Lower leg skin (tissue), 3 donors: ENCODE measurements around the gene NKD2.

Experiments used
- POLR2A ChIP-seq, 2 donors: fragments of 450-650 bp; IDR thresholded peaks; one replicate each; pipeline ENCODE4 v1.6.1; 2016 to 2017; ENCODE audit warnings: antibody characterized with exemption in 2 of 2, mild to moderate bottlenecking in 1 of 2, moderate library complexity in 1 of 2
- TF ChIP-seq, protein P1 (sequence below), 3 donors: fragments of 450-650 bp; IDR thresholded peaks; one replicate each; pipeline ENCODE4 v1.5.1; 2016; ENCODE audit warnings: antibody characterized with exemption in 3 of 3, mild to moderate bottlenecking in 3 of 3, moderate library complexity in 2 of 3

GRCh38 chr5:976849-977751, 31.5 kb upstream of the NKD2 start:
- TF ChIP-seq POLR2A (IDR thresholded peaks at IDR 0.05), result no peak
- TF ChIP-seq, protein P1, sequence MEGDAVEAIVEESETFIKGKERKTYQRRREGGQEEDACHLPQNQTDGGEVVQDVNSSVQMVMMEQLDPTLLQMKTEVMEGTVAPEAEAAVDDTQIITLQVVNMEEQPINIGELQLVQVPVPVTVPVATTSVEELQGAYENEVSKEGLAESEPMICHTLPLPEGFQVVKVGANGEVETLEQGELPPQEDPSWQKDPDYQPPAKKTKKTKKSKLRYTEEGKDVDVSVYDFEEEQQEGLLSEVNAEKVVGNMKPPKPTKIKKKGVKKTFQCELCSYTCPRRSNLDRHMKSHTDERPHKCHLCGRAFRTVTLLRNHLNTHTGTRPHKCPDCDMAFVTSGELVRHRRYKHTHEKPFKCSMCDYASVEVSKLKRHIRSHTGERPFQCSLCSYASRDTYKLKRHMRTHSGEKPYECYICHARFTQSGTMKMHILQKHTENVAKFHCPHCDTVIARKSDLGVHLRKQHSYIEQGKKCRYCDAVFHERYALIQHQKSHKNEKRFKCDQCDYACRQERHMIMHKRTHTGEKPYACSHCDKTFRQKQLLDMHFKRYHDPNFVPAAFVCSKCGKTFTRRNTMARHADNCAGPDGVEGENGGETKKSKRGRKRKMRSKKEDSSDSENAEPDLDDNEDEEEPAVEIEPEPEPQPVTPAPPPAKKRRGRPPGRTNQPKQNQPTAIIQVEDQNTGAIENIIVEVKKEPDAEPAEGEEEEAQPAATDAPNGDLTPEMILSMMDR (IDR thresholded peaks at IDR 0.05), result no peak
